Measurements from ENCODE around the gene NSUN3.
A peak's percentile ranks its signal among the peaks of the same experiment; 100 is the strongest.
"Not testable (repeated sequence)": the region's sequence is repeated elsewhere in the genome, so short reads cannot be mapped to it uniquely, and the experiment has no call there.

NSUN3 gene

DNA sequence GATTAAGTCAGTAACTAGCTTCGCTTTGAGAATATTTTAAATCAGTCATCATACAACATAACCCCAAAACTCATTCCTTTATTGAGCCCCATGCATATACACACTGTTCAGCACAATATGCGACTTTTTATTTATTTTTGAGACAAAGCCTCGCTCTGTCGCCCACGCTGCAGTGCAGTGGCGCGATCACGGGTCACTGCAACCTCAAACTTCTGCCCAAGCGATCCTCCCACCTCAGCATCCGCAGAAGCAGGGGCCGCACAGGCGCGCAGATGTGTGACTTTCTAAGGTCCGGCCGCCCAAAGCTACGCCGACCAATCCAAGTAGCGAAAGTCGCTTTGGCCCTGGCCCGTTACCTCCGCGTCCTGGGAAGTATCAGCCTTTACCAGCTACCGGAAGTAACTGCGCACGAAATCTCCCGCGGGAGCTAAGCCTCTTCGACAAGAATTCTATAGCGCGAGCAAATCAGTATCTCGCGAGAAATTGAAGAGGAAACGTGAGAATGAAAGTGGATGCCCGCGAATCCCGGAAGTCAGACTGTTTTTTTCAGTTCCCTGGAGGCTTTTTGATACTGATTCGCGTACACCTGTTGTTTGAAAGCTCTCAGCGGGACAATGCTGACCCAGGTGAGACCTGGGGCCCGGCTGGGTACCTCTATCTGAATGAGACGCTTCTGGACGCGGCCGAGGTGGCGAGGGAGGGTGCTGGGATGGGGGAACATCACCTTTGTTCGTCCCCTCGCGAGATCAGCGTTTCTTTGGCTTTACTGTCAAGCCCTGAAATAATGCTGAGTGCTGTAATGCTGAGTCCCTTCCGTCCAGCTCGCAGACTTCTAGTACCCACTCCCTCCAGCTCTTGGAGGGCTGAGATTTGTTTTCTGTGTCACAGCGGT is at the start of gene NSUN3, which contains the start of gene DHFR2:
Gene NSUN3 (plus strand): TSS at position 549 of the 892 bp plus-strand sequence. CDS start 66 bp downstream, at position 615.
Gene DHFR2 (minus strand): TSS at position 404 of the 892 bp plus-strand sequence. CDS start 1,405 bp downstream, outside the sequence.
- DNase-seq: peak; percentile 92

DNA sequence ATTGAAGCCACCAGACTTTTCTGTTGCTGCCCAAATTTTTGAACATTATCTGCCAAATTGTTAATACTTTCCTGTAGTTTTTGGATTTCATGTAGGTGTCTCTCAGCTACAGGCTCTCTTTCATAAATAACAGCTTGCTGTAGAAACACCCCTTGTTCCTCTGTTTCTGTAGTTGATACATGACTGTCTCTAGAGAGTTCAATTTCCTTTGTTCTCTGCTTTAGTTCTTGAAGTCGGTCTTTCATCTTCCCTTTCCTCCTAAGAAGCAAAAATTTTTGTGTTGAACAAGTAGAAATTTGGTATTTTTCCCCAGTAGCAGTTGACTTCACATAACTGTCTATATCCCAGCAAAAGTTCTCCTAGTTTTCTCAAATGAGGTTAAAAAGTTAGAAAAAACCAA is 47.8 kb upstream of the NSUN3 start:
- DNase-seq: no peak

DNA sequence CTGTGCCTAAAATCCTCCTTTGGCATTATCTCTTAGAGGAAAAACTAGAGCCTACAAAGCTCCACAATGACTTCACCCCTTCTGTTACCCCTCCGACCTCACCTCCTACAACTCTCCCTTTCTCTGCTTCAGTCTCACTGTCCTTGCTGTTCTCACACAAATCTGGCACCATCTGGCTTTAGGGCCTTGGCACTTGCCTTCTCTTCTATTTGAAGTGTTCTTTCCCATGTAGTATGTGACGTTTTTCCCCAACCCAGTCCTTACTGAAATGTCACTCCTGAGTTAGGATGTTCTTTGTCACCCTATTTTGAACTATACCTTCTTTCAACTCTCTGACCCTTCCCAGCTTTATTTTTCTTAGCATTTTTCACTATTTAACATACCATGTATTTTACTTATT is 43.2 kb upstream of the NSUN3 start:
- DNase-seq: no peak

DNA sequence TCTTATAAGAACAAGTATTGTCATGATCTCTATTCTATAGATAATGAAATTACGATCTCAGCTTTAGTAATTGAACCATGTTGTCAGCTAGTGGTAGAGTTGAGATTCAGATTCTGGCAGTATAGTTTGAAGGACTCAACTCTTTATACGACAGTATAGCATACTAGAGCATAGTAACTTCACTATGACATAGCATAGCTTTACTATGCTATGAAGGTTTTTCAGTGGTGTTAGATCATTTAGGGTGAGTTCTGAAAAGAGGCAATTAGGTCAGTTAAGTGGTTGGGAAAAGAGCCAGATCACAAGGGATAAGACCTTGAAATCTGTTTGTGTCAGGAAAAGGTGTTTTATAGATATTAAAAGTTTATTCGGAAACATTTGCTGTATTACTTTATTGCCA is 42.6 kb upstream of the NSUN3 start:
- DNase-seq: no peak

DNA sequence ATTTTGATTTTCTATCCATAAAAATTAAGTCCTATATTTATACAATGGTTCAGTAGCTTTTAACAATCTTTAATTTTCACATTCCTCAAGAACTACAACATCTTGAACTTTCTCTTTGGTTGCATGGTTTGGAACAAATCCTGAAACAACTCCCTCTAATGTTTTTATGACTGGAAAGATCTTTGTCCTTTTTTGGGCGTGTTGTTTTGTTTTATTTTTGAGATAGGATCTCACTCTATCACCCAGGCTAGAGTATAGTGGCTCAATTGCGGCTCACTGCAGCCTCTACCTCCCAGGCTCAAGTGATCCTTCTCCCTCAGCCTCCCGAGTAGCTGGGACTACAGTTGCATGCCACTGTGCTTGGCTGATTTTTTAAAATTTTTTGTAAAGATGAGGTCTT is 38.5 kb upstream of the NSUN3 start:
- no peak for DNase-seq

DNA sequence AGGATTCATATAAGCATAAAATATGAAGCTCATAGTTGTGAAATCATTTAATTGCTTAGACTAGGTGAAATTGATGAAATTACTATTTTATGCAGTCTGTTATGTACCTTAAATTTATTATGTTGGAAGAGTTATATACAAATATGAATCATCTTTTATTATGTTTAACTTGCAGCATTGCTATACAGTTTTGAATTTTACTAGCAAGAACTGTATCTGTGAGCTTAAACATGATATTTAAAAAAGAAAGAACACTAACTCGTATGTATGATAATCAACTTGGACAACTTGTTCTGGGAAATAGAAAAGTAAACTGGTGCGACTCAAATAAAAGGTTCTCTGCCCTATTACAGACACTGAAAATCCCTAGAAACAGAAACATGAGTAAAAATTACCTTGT is 36.2 kb upstream of the NSUN3 start:
- no peak for DNase-seq

DNA sequence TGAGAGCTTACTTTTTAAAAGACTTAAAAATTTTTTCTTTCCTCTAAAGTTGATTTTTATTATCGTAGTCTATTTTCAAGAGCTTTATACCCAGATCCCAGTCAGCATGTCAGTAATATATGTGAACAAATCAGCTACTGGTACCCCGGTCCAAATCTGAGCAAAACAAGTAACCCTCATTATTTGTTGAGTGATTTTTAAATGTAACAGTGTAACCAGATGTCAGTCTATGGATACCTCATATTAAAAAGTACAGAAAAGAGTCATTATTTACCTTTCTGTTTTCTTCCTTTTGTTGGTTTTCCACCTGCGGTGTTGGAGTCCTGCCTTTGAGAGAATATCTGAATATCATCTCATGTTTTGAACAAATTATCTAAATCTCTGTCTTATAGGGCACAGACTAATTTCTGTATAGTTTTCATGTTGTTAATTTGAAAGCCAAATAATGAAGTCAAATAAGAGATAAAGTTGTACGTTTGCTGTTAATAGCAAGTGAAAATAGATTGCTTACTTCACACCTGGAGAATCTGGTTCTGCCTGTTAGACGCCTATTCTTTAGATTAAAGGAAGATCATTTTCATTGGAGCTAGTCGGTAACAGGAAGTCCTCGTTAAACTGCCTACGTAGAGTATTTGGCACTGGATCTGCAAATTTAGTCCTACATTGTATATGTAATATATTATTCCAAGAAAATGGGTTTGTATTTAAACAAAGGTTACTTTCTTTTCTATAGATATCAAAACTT is 34.6 kb upstream of the NSUN3 start, which contains the start of gene STX19:
Gene STX19 (minus strand): TSS at position 505 of the 745 bp plus-strand sequence. CDS start 13,328 bp downstream, outside the sequence.
- peak; percentile 86 for DNase-seq

DNA sequence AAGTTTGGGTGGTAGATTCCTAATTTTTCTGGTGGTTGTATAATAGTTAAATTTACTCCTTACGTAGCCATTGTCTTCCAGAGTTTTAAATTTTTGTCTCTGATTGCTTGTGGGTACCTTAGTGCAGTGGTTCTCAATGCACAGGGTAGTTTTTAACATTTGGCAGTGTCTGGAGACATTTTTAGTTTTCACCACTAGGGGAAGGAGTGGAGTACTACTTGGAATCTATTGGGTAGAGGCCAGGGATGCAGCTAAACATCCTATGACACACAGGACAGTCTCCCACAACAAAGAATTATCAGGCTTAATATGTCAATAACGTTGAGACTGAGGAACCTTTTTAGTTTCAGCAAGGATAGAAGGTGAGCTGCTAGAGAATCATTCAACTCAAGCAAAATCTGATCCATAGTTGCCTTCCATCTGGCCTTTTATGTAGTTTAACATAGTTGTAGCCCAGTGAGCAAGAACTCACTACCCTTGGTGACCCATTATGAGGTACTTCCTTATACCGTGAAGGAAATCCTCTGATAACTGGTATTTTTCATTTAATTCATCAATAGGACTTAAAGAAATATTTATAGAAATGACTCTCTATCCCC is 25.9 kb upstream of the NSUN3 start:
- DNase-seq: no peak

DNA sequence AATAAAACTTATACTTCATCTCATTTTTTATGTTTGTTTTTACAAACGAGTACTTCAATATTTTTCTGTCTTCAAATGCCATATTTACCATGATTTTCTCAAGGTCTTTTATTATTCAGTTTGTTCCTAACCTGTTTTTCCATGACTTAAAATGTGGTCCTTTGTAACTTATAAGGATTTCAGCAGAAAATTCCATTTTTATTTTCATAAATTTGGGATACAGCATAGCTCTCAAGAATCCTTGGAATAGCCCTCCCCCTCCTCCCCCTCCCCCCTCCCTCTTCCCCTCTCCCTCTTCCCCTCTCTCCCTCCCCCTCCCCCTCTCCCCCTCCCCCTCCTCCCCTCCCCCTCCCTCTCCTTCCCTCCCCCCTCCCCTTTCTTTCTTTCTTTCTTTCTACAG is 19.6 kb upstream of the NSUN3 start:
- no peak for DNase-seq

DNA sequence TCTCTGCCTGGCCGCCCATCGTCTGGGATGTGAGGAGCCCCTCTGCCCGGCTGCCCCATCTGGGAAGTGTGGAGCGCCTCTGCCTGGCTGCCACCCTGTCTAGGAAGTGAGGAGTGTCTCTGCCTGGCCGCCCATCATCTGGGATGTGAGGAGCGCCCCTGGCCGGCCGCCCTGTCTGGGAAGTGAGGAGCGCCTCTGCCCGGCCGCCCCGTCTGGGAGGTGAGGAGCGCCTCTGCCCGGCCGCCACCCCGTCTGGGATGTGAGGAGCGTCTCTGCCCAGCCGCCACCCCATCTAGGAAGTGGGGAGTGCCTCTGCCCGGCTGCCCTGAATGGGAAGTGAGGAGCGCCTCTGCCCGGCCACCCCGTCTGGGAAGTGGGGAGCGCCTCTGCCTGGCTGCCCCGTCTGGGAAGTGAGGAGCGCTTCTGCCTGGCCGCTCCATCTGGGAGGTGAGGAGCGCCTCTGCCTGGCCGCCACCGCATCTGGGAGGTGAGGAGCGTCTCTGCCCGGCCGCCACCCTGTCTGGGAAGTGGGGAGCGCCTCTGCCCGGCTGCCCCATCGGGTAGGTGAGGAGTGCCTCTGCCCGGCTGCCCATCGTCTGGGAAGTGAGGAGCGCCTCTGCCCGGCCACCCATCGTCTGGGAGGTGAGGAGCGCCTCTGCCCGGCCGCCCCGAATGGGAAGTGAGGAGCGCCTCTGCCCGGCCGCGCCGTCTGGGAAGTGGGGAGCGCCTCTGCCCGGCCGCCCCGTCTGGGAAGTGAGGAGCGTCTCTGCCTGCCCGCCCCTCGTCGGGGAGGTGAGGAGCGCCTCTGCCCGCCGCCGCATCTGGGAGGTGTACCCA is 18.5 kb upstream of the NSUN3 start:
- DNase-seq: not testable (repeated sequence)

DNA sequence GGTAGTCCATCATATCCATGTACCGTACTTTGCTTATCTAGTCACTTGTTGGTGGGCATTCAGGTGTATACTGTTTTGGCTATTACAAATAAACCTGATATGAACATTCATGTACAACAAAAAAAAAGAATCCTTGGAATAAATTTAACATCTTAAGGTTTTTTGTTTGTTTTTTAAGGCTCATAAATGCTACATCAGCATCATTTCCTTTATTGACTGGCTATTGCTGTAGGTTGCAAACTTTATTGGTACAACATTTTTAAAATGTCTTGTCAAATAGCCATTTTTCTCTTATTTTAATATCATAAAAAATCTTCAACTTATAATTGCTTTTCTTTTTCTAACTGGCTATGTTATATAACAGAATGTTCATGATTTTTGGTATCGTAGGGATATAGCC is 16.3 kb upstream of the NSUN3 start:
- DNase-seq: no peak

DNA sequence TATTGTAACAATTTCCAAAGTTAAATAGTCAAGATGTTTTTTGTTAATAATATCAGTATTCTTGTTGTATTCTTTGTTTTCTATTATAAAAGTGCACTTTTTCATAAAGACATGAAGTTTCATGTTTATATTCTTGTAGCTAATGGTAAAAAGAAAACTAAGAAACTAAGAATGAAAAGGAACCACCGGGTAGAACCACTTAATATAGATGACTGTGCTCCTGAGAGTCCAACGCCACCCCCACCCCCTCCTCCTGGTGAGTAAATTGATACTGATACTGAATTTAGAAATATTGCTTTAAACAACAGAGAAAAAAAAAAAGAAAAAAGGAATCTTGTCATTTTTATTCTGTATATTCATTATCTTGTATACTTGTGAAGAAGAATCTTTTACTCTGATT is 13.6 kb upstream of the NSUN3 start:
- DNase-seq: no peak

DNA sequence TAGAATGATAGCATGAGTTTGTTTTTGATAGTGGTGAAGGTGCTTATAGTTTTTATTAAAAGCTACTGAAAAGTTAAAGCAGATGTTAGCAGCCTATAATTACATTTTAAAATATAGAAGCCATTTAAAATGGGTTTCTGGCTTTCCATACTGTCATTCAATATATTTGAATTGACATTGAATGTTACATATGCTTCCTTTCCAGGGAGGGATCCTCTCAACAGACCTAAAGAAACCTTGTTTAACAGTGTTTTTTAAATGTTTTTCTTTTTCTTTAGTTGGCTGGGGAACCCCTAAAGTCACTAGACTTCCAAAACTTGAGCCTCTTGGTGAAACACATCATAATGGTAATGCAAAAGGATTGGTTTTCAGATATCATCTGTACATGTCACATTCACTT is 12.3 kb upstream of the NSUN3 start:
- no peak for DNase-seq

DNA sequence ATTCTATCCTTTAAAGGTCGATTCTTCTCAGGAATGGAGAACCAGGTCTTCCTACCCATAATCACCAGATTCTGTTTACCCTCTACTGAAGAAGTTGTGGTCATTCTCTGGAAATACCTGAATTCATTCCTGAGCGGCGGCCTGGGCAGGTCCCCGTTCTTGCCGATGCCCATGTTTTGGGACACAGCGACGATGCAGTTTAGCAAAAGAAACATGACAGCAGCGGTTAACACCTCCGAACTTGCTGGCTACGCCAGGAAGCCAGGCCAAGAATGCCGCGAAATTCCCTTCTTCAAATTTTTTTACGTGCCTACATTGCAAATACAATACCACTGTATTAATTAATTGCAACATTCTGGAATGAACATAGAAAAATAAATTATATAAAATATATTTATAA is 1.6 kb upstream of the NSUN3 start:
- no peak for DNase-seq

DNA sequence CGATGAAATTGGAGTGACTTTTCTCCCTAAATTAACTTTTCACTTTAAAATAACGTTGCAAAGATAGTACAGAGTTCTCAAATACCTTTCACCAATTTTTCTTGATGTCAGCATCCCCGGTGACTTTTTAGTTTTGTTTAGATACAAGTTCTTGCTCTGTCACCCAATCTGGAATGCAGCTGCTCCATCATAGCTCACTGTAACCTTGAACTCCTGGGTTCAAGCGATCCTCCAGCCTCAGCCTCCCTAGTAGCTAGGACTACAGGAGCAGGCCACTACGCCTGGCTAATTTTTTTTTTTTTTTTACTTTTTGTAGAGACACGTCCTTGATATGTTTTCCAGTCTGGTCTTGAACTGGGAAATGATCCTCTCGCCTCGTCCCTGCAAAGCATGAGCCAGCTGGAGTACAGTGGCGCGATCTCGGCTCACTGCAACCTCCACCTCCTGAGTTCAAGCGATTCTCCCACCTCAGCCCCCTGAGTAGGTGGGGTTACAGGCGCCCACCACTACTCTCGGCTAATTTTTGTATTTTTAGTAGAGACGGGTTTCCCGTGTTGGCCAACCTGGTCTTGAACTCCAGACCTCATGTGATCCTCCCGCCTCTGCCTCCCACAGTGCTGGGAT is 747 bp downstream of the NSUN3 start:
- DNase-seq: no peak

DNA sequence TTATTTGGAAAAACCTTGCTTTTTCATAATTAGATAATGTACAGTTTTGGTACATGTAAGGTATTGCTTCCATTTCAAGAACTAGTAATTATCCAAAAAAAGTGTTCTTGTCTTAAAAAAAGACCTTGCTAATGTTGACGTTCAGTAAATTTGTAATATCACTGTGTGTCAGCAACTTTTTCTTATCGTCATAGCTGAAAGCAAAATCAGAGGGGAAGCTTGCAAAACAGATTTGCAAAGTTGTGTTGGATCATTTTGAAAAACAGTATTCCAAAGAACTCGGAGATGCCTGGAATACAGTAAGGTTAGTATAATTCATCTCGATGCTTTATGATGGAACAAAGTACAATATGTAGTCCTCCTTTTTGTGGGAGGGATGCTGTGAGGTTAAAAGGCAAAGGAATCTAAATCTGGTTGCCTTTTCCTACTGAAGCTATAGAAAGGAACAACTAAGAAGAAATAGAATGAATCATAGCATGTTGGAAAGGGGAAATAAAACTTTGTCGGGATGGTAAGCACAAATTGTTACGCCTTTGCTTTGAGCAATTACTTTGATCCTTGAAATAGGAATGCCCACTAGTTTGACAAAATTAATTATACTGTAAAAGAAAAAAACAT is 1.5 kb downstream of the NSUN3 start:
- DNase-seq: no peak

DNA sequence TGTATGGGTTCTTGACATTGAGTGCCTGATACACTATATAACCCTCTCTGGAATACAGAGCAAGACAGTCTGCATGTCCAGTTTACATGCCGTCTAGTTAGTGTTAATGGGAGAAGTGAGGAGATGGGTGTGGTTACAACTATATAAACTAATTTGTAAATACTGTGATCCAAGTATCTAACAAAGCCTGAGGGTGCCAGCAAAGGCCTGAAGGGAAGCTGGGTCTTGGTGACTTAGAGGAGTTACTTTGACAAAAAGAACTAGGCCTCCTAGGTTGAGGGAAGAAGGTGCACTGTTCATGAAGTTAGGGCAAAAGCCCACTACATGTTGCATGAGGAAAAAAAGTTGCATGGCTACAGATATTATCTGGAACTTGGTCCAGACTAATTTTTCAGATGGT is 2.3 kb downstream of the NSUN3 start:
- no peak for DNase-seq

DNA sequence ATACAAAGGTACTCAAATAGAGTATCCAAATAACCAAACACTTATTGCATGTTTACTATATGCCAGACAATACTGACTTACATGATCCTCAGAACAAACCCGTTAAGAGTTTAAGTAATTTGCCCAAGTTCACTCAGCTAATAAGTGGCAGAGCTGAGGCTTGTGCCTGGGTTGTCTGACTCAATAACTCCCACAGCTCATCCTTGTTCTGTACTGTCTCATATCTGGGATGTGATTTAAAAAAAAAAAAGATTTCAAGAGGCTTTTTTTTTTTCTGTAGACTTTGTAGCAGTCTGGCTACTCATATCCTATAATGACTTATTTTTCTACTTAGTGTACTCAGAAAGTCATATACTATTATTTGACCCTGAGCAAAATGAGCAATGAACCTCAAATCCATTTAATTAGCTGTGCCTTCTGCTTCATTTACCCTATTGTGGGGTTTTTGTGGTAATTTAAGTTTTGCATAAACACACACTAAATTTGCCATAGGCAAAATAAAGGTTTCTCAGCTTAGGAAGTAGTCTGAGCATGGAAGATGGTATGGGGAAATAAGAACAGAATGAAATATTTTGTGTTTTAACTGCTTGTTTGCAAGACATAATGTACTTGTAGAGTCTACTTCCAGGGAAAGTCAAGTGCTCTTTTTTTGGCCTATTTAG is 3.1 kb downstream of the NSUN3 start:
- DNase-seq: no peak

DNA sequence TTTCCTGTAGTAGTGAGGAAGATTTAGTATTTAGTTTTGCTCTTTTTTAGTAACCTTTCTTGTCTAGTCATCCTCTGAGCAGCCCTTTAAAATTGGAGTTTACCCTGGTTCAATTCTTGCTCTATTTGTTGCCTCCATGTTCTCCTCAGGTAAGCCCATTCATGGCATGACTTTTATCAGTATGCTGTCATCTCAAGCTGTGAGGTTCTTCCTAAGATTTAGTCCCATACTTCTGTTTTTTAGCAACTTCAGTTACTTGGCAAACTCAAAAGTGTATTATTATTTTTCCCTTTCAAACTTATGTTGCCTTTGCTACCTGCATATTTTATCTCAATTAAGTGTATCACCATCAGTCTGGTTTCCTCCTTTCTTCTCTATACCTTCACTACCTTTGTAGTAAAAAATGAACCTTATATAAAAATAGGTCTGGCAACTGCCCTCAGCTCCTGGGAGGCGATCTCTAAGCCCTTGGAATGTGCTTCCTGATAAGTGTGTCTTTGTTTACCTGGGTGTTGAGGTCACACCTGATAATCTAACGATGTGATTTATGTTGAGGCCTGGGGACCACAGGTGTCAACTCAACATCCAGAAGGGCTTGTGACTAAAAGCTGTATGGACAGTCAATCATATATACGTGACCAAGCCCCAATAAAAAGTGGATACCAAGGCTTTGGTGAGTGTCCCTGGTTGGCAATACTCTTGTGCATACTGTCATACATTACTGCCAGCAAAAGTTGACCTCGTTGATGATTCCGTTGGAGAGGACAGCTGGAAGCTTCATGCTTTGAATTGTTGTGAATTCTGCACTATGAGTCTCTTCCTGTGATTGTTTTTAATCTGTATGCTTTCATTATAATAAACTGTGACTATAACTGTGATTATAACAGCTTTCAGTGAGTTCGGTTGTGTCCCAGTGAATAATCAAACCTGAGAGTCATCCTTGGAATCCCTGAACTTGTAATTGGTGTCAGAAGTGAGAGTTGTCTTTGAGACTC is 3.9 kb downstream of the NSUN3 start:
- DNase-seq: no peak
